ENCODE data around the gene SIRPG. TPM values are rescaled to one million over a fixed set of nuclear protein-coding genes. Genes with fewer than 3 reads are reported as not detected.

Gene SIRPG
- total RNA-seq, 1 experiment from 2014 or later = not detected

DNA sequence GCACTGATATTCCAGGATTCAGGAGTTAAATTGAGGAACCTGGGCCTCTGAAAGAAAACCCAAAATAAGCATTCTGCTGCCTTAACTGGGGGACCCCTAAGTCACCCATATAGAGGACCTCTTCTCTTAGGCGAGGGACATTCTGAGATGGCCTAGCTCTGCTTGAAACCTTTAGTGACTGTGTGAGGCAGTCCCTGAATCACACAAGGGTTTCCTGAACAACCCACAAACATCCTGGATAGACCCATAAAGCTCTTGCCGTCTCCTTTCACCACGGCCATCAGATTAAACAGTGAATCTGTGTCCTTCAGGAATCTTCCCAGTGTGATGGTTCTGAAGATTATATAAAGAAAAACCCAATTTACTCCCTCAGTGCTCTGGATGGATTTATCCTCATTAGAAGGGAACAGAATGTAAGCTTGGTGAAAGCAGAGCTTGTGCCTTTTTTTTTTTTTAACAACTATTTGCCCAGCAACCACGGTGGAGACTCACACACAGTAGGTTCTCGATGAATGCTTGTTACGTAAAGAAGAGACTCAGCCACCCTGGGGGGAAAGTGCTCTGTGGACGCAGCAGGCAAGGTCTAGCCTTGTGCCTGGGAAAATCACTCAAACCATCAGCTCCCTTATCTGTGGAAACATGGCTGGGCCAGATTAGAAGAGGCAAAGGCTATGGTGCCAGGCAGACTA is 39.1 kb upstream of the SIRPG start:
- Histone ChIP-seq H2BK20ac (ENCODE audit: low read depth, low read length, poor library complexity, severe bottlenecking) (no peak overlapping the region), H3K79me1 (ENCODE audit: insufficient read depth, low read depth, low read length, poor library complexity, severe bottlenecking) (no peaks in the 10 kb centered on the region), H3K27ac (ENCODE audit: insufficient read length, low read depth, low read length) (no peak overlapping the region), H2AK5ac (ENCODE audit: insufficient read length, low read length) (no peak overlapping the region), H3T11ph (ENCODE audit: low read length) (no peak overlapping the region), H3K56ac (ENCODE audit: insufficient read length, low read depth, low read length) (no peak overlapping the region), H3K4me2 (ENCODE audit: insufficient read depth, insufficient read length, low read length) (no peak overlapping the region), H3K23ac (ENCODE audit: insufficient read length, low read depth, low read length) (no peak overlapping the region), H4K91ac (ENCODE audit: insufficient read length, low read depth, low read length) (no peak overlapping the region), H3K18ac (ENCODE audit: insufficient read length, low read depth, low read length) (no peak overlapping the region), H3K4ac (ENCODE audit: low read depth, low read length) (no peak overlapping the region), H4K8ac (replicated peaks; ENCODE audit: insufficient read length, low read depth, low read length) (no peak overlapping the region), H2BK12ac (ENCODE audit: insufficient read length, low read depth, low read length) (no peak overlapping the region), H3K23me2 (ENCODE audit: insufficient read length, low read depth, low read length, poor library complexity, severe bottlenecking) (no peaks in the 10 kb centered on the region), H3K79me2 (ENCODE audit: insufficient read depth, low read length) (no peaks in the 10 kb centered on the region), H3K14ac (ENCODE audit: insufficient read depth, low read length) (no peak overlapping the region), H4K5ac (ENCODE audit: insufficient read length, low read depth, low read length) (no peak overlapping the region), H2AFZ (ENCODE audit: low read length) (no peak overlapping the region), H3K27me3 (ENCODE audit: insufficient read depth, low read length) (no peaks in the 10 kb centered on the region; the same call in 1 of the 2 replicates), H4K20me1 (ENCODE audit: control insufficient read depth, insufficient read depth, insufficient read length) (no peaks in the 10 kb centered on the region), H2BK5ac (ENCODE audit: insufficient read length, low read length) (no peak overlapping the region), H3K9me3 (ENCODE audit: control insufficient read depth, low read depth, low read length) (no peaks in the 10 kb centered on the region), H3K4me1 (ENCODE audit: insufficient read depth, low read length) (no peaks in the 10 kb centered on the region), H3K9ac (ENCODE audit: extremely low read depth, insufficient read length, low read length) (no peak overlapping the region), H2BK120ac (ENCODE audit: low read depth, low read length, poor library complexity, severe bottlenecking) (no peak overlapping the region), H2BK15ac (ENCODE audit: low read depth, low read length) (no peak overlapping the region)
- no peaks in the 10 kb centered on the region; a peak in 1 of 7 replicates for H3K36me3 Mint-ChIP-seq (ENCODE audit: insufficient read depth in 1 of 3, low read depth in 3 of 3)
- no peak for DNase-seq
- H3K4me1 Mint-ChIP-seq = peaks cover 17 to 20% of the 10 kb centered on the region in 2 experiments
- H3K27me3 Mint-ChIP-seq (ENCODE audit: low read depth) = peaks cover 55% of the 10 kb centered on the region
- H3K4me3 Mint-ChIP-seq = no peak overlapping the region
- peaks cover 0 to 4% of the 10 kb centered on the region in 2 experiments; a peak in 3 of 5 replicates for H3K9me3 Mint-ChIP-seq
- WGBS (ENCODE audit: extremely low coverage, insufficient read length, low lambda C conversion rate) = no CpG with 5 or more reads among the region's 7 CpGs
- TF ChIP-seq, protein P1, sequence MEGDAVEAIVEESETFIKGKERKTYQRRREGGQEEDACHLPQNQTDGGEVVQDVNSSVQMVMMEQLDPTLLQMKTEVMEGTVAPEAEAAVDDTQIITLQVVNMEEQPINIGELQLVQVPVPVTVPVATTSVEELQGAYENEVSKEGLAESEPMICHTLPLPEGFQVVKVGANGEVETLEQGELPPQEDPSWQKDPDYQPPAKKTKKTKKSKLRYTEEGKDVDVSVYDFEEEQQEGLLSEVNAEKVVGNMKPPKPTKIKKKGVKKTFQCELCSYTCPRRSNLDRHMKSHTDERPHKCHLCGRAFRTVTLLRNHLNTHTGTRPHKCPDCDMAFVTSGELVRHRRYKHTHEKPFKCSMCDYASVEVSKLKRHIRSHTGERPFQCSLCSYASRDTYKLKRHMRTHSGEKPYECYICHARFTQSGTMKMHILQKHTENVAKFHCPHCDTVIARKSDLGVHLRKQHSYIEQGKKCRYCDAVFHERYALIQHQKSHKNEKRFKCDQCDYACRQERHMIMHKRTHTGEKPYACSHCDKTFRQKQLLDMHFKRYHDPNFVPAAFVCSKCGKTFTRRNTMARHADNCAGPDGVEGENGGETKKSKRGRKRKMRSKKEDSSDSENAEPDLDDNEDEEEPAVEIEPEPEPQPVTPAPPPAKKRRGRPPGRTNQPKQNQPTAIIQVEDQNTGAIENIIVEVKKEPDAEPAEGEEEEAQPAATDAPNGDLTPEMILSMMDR (conservative IDR thresholded peaks at IDR 0.05) = no peak
- H3K27ac Mint-ChIP-seq = no peak overlapping the region

All from H9 (cell line).